22Rv1 (cell line): ENCODE data around the gene DGKI.

Experiments used
- H3K27ac ChIP-seq: fragments of 450-650 bp; 2 replicates; pipeline ENCODE4 v1.5.1; 2017
- ZFX ChIP-seq: fragments of 450-650 bp; IDR thresholded peaks from 2 replicates; pipeline ENCODE4 v1.6.1; 2017; ENCODE audit warnings: antibody characterized with exemption, borderline replicate concordance
- TF ChIP-seq, protein P1 (sequence below): fragments of 450-650 bp; IDR thresholded peaks from 2 replicates; pipeline ENCODE4 v1.5.1; 2017; ENCODE audit warnings: mild to moderate bottlenecking

Gene DGKI

DNA sequence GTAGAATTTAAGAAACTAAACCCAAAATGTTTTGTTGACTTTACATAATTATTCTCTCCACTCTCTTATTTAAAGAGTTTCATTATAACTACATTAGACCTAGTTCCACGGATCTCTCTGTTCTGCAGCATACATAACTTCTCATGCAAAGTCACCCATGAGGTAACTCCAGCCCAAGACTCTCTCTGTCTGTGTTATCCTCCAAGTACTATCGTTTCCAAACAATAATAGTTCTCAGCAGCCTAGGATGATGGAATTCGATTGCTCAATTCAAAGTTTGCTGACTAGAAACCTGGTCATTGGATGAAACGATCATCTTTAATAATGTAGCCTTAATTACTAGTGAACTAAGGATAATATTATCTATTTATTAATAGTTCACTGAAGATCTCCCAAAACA is 300.1 kb downstream of the DGKI start:
- H3K27ac ChIP-seq = no peak overlapping the region
- TF ChIP-seq, protein P1, sequence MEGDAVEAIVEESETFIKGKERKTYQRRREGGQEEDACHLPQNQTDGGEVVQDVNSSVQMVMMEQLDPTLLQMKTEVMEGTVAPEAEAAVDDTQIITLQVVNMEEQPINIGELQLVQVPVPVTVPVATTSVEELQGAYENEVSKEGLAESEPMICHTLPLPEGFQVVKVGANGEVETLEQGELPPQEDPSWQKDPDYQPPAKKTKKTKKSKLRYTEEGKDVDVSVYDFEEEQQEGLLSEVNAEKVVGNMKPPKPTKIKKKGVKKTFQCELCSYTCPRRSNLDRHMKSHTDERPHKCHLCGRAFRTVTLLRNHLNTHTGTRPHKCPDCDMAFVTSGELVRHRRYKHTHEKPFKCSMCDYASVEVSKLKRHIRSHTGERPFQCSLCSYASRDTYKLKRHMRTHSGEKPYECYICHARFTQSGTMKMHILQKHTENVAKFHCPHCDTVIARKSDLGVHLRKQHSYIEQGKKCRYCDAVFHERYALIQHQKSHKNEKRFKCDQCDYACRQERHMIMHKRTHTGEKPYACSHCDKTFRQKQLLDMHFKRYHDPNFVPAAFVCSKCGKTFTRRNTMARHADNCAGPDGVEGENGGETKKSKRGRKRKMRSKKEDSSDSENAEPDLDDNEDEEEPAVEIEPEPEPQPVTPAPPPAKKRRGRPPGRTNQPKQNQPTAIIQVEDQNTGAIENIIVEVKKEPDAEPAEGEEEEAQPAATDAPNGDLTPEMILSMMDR = no peak
- TF ChIP-seq ZFX = no peak

DNA sequence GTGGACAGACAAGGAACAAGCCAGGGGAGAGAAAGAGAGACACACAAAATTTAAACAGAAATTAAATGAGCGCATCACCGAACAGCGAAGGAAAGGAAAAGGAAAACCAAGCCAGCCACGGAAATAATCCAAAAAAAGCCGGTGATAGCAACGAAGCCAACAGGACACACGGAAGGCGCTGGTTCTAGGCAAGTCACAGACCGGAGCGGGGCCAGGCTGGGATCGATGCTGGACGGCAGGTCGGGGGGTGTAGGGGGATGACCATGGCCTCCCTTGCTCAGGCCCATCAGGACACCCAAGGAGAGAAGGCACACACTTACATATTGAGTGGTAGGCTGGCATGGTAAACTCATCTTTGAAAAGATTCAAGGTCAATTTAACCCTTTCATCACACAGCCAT is 300.8 kb downstream of the DGKI start:
- H3K27ac ChIP-seq = no peak overlapping the region

GRCh38 chr7:137545059-137545716 is 301.6 kb downstream of the DGKI start:
- TF ChIP-seq, protein P1 = no peak
- no peak for TF ChIP-seq ZFX
- no peak overlapping the region for H3K27ac ChIP-seq

More for the DNA sequence above, 300.8 kb downstream of the DGKI start:
- TF ChIP-seq, protein P1 = no peak
- TF ChIP-seq ZFX = no peak

DNA sequence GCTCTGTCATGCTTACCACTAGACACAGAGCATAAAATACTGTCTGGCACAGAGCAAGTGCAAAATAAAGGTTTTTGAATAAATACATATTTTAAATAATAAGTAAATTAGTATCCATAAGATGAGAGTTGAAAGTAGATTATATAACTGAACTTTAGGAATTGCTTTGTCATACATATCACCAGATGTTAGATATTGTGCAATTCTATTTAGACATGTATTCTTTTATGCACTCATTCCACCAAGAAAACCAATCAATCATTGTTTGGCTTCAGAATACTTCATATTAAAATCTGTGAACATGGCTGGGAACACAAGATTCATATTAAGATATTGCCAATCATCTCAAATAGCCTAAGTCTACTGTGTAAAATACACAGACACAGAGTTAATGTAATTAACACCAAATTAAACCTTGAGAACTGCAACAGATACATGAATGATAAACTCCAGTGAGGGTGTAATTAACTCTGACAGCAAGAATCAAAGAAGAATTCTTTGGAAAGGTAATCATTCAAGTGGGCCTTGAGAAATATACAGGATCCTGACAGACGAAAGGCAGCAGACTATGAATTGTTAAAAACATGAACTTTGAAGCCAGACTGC is 302.2 kb downstream of the DGKI start:
- no peak for TF ChIP-seq ZFX
- TF ChIP-seq, protein P1 = no peak
- no peak overlapping the region for H3K27ac ChIP-seq

GRCh38 chr7:137539111-137539715 is 307.6 kb downstream of the DGKI start:
- H3K27ac ChIP-seq = no peak overlapping the region
- TF ChIP-seq, protein P1 = no peak
- no peak for TF ChIP-seq ZFX

- no peak overlapping the region for H3K27ac ChIP-seq
- no peak for TF ChIP-seq ZFX
- TF ChIP-seq, protein P1 = no peak
These were observed 308.4 kb downstream of the DGKI start for GRCh38 chr7:137538361-137538762.

DNA sequence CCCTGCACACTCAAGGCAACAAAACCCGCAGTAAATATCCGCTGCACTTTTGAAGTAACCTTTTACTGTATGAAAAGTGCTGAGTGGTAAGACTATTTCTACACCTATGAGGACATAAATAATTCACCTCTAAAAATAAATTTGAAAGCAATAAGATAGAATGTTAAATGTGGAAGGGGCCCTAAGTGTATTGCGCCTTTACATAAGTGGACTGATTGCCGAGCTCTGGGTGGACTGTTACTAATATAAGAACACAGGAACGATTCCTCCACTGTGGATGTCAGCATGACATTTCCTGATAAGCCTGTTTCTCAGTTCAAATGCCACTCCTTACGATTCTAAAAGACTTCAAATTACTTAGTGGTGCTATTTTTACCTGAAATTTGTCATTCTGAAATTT is 311.2 kb downstream of the DGKI start:
- no peak for TF ChIP-seq ZFX
- TF ChIP-seq, protein P1 = no peak
- no peak overlapping the region for H3K27ac ChIP-seq
